Osteocyte (in vitro differentiated cells): ENCODE data around the gene SEMA4C. TPM values are rescaled to one million over a fixed set of nuclear protein-coding genes. Genes with fewer than 3 reads are reported as not detected.

ENCODE experiments used
- DNase-seq: peaks from one replicate; pipeline ENCODE4 v3.0.0; 2021; ENCODE audit warnings: mixed read lengths; ENCODE audit not compliant: unreplicated experiment; ENCODE audit errors: extremely low spot score
- H3K27ac Mint-ChIP-seq: one replicate; pipeline ENCODE4 v1.8.0; 2021; ENCODE audit warnings: mild to moderate bottlenecking, mixed read lengths; ENCODE audit not compliant: unreplicated experiment
- H3K27me3 Mint-ChIP-seq: one replicate; pipeline ENCODE4 v1.8.0; 2021; ENCODE audit warnings: mixed read lengths; ENCODE audit not compliant: unreplicated experiment
- H3K36me3 Mint-ChIP-seq: one replicate; pipeline ENCODE4 v1.8.0; 2021; ENCODE audit warnings: mixed read lengths; ENCODE audit not compliant: unreplicated experiment
- H3K4me1 Mint-ChIP-seq: one replicate; pipeline ENCODE4 v1.8.0; 2021; ENCODE audit warnings: mixed read lengths; ENCODE audit not compliant: unreplicated experiment
- H3K4me3 Mint-ChIP-seq: one replicate; pipeline ENCODE4 v1.8.0; 2021; ENCODE audit warnings: mild to moderate bottlenecking, moderate library complexity, mixed read lengths; ENCODE audit not compliant: unreplicated experiment
- H3K9me3 Mint-ChIP-seq: one replicate; pipeline ENCODE4 v1.8.0; 2021; ENCODE audit warnings: mixed read lengths; ENCODE audit not compliant: unreplicated experiment
- total RNA-seq: library from RNA; stranded (reverse); gene quantifications from 2 replicates; pipeline ENCODE4 v1.2.1, GENCODE V29; 2021
- TF ChIP-seq, protein P1 (sequence below): fragments of 200-600 bp; sonication (generic); IDR thresholded peaks from 2 replicates; pipeline ENCODE4 v1.5.0; 2021; ENCODE audit warnings: antibody characterized with exemption, mild to moderate bottlenecking, moderate library complexity

SEMA4C gene
- total RNA-seq, 1 donor from 2014 or later, result 33.8 TPM

DNA sequence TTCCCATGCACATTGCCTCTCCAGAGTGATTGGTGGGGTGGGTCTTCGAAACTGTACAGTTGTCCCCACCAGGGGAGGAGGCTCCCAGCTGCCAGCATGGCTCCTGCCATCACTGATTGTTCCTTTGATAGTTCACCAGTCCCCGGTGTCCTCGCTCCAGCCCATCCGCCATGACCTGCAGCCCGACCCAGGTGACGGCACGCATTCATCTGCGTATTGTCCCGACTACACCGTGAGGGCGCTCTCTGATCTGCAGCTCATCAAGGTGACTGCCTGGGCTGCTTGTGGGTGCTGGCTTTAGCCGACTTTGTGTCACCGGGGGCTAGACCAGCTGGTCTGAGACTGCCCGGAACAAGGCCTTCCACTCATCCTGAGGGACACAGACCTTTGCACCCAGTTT is 41.4 kb downstream of the SEMA4C start:
- no peak overlapping the region for H3K4me3 Mint-ChIP-seq
- TF ChIP-seq, protein P1, sequence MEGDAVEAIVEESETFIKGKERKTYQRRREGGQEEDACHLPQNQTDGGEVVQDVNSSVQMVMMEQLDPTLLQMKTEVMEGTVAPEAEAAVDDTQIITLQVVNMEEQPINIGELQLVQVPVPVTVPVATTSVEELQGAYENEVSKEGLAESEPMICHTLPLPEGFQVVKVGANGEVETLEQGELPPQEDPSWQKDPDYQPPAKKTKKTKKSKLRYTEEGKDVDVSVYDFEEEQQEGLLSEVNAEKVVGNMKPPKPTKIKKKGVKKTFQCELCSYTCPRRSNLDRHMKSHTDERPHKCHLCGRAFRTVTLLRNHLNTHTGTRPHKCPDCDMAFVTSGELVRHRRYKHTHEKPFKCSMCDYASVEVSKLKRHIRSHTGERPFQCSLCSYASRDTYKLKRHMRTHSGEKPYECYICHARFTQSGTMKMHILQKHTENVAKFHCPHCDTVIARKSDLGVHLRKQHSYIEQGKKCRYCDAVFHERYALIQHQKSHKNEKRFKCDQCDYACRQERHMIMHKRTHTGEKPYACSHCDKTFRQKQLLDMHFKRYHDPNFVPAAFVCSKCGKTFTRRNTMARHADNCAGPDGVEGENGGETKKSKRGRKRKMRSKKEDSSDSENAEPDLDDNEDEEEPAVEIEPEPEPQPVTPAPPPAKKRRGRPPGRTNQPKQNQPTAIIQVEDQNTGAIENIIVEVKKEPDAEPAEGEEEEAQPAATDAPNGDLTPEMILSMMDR, result no peak
- H3K27ac Mint-ChIP-seq, result no peak overlapping the region
- H3K27me3 Mint-ChIP-seq, result no peaks in the 10 kb centered on the region
- peaks cover 17% of the 10 kb centered on the region for H3K36me3 Mint-ChIP-seq
- DNase-seq, result no peak
- peaks cover 11% of the 10 kb centered on the region for H3K4me1 Mint-ChIP-seq
- H3K9me3 Mint-ChIP-seq, result no peaks in the 10 kb centered on the region

DNA sequence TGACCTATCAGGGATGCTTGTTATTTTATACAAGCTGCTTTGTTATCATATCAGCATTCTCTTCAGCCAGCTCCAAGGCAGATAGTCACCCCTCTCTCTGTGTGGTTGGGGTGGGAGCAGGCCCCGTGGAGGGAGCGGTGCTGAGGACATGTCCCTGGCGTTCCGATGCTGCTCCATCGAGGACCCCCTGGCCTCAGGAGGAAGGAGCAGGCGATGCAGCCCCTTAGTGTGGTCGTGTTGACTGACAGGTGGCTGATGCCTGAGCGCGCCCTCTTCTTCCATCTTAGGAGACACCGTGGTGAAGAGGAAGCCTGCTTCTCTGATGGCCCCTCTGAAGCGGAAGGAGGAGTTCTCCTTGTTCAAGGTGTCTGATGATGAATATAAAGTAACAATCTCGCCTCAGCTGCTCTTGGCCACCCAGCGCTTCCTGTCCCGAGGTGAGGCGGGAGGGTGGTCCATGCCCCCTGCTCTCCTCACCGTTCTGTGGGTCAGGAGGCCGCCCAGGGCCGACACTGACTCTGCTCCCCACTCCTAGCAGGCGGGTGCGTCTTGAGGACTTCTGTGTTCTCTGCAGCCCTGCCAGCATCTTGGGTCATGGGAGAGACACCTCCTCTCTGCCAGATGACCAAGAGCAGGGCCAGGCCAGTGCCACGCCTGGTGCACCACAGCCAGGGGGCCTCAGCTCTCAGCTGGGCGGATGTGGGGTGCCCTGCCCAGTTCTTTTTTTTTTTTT is 43.2 kb downstream of the SEMA4C start:
- no peaks in the 10 kb centered on the region for H3K27me3 Mint-ChIP-seq
- H3K4me1 Mint-ChIP-seq, result peaks cover 3% of the 10 kb centered on the region
- no peak for DNase-seq
- no peaks in the 10 kb centered on the region for H3K9me3 Mint-ChIP-seq
- TF ChIP-seq, protein P1, result no peak
- H3K27ac Mint-ChIP-seq, result no peak overlapping the region
- peaks cover 17% of the 10 kb centered on the region for H3K36me3 Mint-ChIP-seq
- no peak overlapping the region for H3K4me3 Mint-ChIP-seq

DNA sequence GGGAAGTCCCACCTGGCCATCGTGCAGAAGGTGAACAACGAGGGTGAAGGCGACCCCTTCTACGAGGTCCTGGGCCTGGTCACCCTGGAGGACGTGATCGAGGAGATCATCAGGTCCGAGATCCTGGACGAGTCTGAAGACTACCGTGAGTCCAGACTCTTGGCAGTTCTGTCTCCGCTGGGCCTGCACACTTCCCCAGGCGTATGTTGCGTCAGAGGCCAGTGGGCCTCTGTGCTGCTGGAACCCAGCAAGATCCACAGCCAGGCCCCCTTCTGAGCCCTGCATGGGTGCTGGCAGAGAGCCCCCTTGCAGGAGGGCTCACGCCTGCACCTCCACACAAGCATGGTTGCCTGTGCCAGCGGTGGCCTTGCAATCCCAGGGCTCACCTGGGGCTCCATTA is 44.8 kb downstream of the SEMA4C start:
- Mint-ChIP-seq H3K9me3 (no peaks in the 10 kb centered on the region), H3K4me1 (peaks cover 3% of the 10 kb centered on the region), H3K36me3 (peaks cover 21% of the 10 kb centered on the region), H3K27me3 (no peaks in the 10 kb centered on the region), H3K4me3 (no peak overlapping the region), H3K27ac (no peak overlapping the region)
- DNase-seq, result no peak
- TF ChIP-seq, protein P1, result no peak

DNA sequence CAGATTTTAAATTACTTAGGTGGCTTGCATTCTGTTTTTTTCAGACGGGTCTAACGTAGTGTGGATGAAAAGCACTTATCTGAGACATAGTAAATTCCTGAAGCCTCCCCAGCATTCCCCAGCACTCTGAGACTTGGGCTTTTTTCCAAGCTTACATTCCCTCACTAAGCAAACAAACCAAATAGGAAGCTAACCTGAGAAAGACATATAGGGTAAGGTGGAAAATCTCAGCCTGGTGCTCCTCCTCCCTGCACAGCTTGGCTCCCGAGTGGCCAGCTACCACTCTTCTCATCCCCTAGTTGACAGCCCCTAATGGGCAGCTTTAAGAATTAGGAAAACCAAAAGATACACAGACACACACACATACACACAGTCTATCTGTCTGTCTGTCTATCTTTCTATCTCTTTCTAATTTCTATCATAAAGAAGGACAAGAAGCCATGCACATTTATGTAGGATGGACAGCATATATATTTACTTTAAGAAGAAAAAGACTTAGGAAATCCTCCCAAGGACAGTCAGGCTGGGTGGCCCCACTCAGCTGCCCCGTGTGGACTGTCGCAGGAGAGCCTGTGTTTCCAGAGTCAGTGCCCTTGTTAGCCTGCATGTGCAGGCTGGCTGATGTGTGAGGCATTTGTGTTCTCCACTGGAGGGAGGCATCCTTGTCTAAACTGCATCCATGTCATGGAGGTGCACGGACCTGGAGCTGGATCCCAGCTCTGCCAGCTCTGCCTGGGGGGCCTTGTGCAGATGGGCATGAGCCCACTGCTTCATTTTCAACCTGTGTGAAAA is 45.6 kb downstream of the SEMA4C start:
- no peaks in the 10 kb centered on the region for H3K9me3 Mint-ChIP-seq
- DNase-seq, result no peak
- no peak overlapping the region for H3K4me3 Mint-ChIP-seq
- no peaks in the 10 kb centered on the region for H3K27me3 Mint-ChIP-seq
- TF ChIP-seq, protein P1, result no peak
- H3K36me3 Mint-ChIP-seq, result peaks cover 23% of the 10 kb centered on the region
- peaks cover 4% of the 10 kb centered on the region for H3K4me1 Mint-ChIP-seq
- no peak overlapping the region for H3K27ac Mint-ChIP-seq

DNA sequence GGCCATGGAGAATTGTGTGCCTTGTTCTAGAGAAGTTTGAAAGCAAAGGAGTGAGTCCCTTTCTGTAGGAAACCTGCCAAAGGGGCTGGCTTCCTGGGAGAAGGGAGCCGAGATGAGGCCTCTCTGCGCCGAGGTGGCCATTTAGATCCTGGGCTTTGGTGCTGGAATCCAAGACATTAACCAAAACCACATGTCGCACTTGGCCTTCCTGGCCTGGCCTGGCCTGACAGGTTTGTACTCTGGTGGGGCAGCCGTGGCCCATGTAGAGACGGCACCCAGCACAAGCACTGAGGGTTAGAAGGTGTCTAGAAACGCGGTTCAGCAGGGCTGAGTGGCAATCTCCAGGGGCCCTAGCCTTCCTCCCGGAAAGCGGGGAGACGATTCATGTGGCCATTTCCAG is 46.7 kb downstream of the SEMA4C start:
- H3K4me1 Mint-ChIP-seq, result peaks cover 13% of the 10 kb centered on the region
- no peak overlapping the region for H3K4me3 Mint-ChIP-seq
- no peaks in the 10 kb centered on the region for H3K9me3 Mint-ChIP-seq
- DNase-seq, result no peak
- peaks cover 18% of the 10 kb centered on the region for H3K36me3 Mint-ChIP-seq
- TF ChIP-seq, protein P1, result no peak
- no peaks in the 10 kb centered on the region for H3K27me3 Mint-ChIP-seq
- no peak overlapping the region for H3K27ac Mint-ChIP-seq
